HepG2 (cell line): ENCODE results near the gene RHOV. TPM values are rescaled to one million over a fixed set of nuclear protein-coding genes. Genes with fewer than 3 reads are reported as not detected.

Experiments used
- ATAC-seq: fragments of 200-7000 bp; cut with Tn5 transposase; 3 replicates; pipeline ENCODE4 v1.9.1; 2020; ENCODE audit warnings: mild to moderate bottlenecking, moderate library complexity
- BruUV-seq: library from RNA; stranded (reverse); fragments of 400-500 nt; replicated peaks from 2 replicates; lab custom pipeline; 2021; lab: Mats Ljungman, UMichigan
- CTCF ChIA-PET: fragments of 300-600 bp; formaldehyde crosslinking; extraction: SDS; loops from one replicate; lab custom pipeline; 2021; ENCODE audit warnings: low total read pairs, inconsistent platforms, low intra/inter-chr PET ratio; lab: Yijun Ruan, JAX
- POLR2A ChIA-PET: fragments of 350-600 bp; sonication (Branson Sonifier 250); formaldehyde crosslinking; loops from one replicate; lab custom pipeline; 2020; ENCODE audit warnings: antibody characterized with exemption, inconsistent platforms; lab: Yijun Ruan, JAX
- DNase-seq: peaks from one replicate; pipeline ENCODE4 v3.0.0-alpha.2; 2015; ENCODE audit warnings: low spot score
- FAIRE-seq: peaks from 3 replicates; lab custom pipeline; 2011; peaks lifted over from hg19 to GRCh38; lab: Jason Lieb, UNC
- H2AFZ ChIP-seq: one replicate; pipeline ENCODE4 v1.6.1; 2011; ENCODE audit warnings: low read length, inconsistent platforms
- H3K27ac ChIP-seq: fragments of 300-600 bp; 3 replicates; pipeline ENCODE4 v1.8.0; 2011; ENCODE audit warnings: mixed run types, mild to moderate bottlenecking, mixed read lengths, low read length, inconsistent platforms; ENCODE audit not compliant: insufficient read depth; ENCODE audit errors: extremely low read length
- H3K27me3 ChIP-seq, 2 experiments: fragments of 200-600 bp in 1 of 2; 2 replicates in 1 of 2; 3 replicates in 1 of 2; pipeline versions ENCODE4 v1.6.0 to v1.8.0; 2011; ENCODE audit warnings: low read length in 2 of 2, mild to moderate bottlenecking in 2 of 2, moderate library complexity in 2 of 2, inconsistent platforms in 1 of 2; ENCODE audit not compliant: insufficient read depth in 2 of 2, control insufficient read depth in 1 of 2
- H3K36me3 ChIP-seq, 2 experiments: fragments of 200-600 bp in 1 of 2; replicated peaks in 1 of 2; 2 replicates in 1 of 2; 3 replicates in 1 of 2; pipeline versions ENCODE4 v1.5.1 to v1.8.0; 2011; ENCODE audit warnings: low read length in 2 of 2, inconsistent platforms in 1 of 2; ENCODE audit not compliant: insufficient read depth in 2 of 2, control insufficient read depth in 1 of 2
- H3K4me1 ChIP-seq: 2 replicates; pipeline ENCODE4 v1.5.1; 2012; ENCODE audit warnings: low read length, inconsistent platforms; ENCODE audit not compliant: insufficient read depth
- H3K4me2 ChIP-seq: 2 replicates; pipeline ENCODE4 v1.6.0; 2011; ENCODE audit warnings: low read depth, low read length, inconsistent platforms
- H3K4me3 ChIP-seq, 3 experiments: fragments of 200-600 bp in 1 of 3; sonication (generic), shearing (Covaris generic) in 1 of 3; replicated peaks in 1 of 3; 2 replicates each; pipeline ENCODE4 v1.5.1; 2011 to 2016; ENCODE audit warnings: low read length in 3 of 3, inconsistent platforms in 2 of 3, low read depth in 2 of 3, mild to moderate bottlenecking in 2 of 3, control low read depth in 1 of 3, mixed read lengths in 1 of 3; ENCODE audit not compliant: insufficient read depth in 1 of 3
- H3K79me2 ChIP-seq: one replicate; pipeline ENCODE4 v1.6.1; 2011; ENCODE audit warnings: low read length, inconsistent platforms; ENCODE audit not compliant: insufficient read depth
- H3K9ac ChIP-seq: 2 replicates; pipeline ENCODE4 v1.6.0; 2011; ENCODE audit warnings: mild to moderate bottlenecking, low read depth, low read length, inconsistent platforms; ENCODE audit not compliant: insufficient read depth
- H3K9me3 ChIP-seq: 2 replicates; pipeline ENCODE4 v1.5.1; 2012; ENCODE audit warnings: mild to moderate bottlenecking, low read length
- H4K20me1 ChIP-seq: 2 replicates; pipeline ENCODE4 v1.6.0; 2011; ENCODE audit warnings: inconsistent platforms, mild to moderate bottlenecking, low read length, moderate library complexity; ENCODE audit not compliant: insufficient read depth
- CEBPB ChIP-seq: IDR thresholded peaks from 2 replicates; pipeline ENCODE4 v1.6.1; 2011; ENCODE audit warnings: low read depth, low read length, improper control_type of control experiment, borderline replicate concordance
- FLYWCH1 ChIP-seq: sonication (generic); formaldehyde crosslinking; IDR thresholded peaks from 2 replicates; pipeline ENCODE4 v1.8.1; 2023; ENCODE audit warnings: mild to moderate bottlenecking, missing genetic modification reagents
- HINFP ChIP-seq: sonication (generic); formaldehyde crosslinking; IDR thresholded peaks from 2 replicates; pipeline ENCODE4 v1.4.0; 2020; ENCODE audit warnings: low read depth, mild to moderate bottlenecking, missing genetic modification reagents
- HNF4A ChIP-seq: sonication (generic); formaldehyde crosslinking; IDR thresholded peaks from 2 replicates; pipeline ENCODE4 v1.4.0; 2020; ENCODE audit warnings: missing genetic modification reagents
- KAT2B ChIP-seq: fragments of 150-350 bp; IDR thresholded peaks from 2 replicates; pipeline ENCODE4 v1.6.1; 2014; ENCODE audit warnings: low read depth, low read length, borderline replicate concordance
- MAX ChIP-seq: IDR thresholded peaks from 2 replicates; pipeline ENCODE4 v1.6.1; 2012; ENCODE audit warnings: inconsistent platforms
- NFAT5 ChIP-seq: sonication (generic); formaldehyde crosslinking; IDR thresholded peaks from 2 replicates; pipeline ENCODE4 v1.4.0; 2020; ENCODE audit warnings: missing genetic modification reagents
- PITX1 ChIP-seq: sonication (generic); formaldehyde crosslinking; IDR thresholded peaks from 2 replicates; pipeline ENCODE4 v1.5.1; 2020; ENCODE audit warnings: mild to moderate bottlenecking, missing genetic modification reagents
- RBFOX2 ChIP-seq: fragments of 200-400 bp; formaldehyde crosslinking; IDR thresholded peaks from 2 replicates; pipeline ENCODE4 v1.6.1; 2017; ENCODE audit warnings: low read depth, mild to moderate bottlenecking, low read length
- ZBTB39 ChIP-seq: sonication (generic); formaldehyde crosslinking; IDR thresholded peaks from 2 replicates; pipeline ENCODE4 v1.5.0; 2020; ENCODE audit warnings: missing genetic modification reagents
- ZC3H4 ChIP-seq: sonication (generic); formaldehyde crosslinking; IDR thresholded peaks from 2 replicates; pipeline ENCODE4 v1.4.0; 2020; ENCODE audit warnings: missing genetic modification reagents, borderline replicate concordance
- ZNF160 ChIP-seq: sonication (generic); formaldehyde crosslinking; IDR thresholded peaks from 2 replicates; pipeline ENCODE4 v1.8.0; 2022; ENCODE audit warnings: mild to moderate bottlenecking, inconsistent platforms, missing genetic modification reagents
- ZNF800 ChIP-seq: sonication (generic); formaldehyde crosslinking; IDR thresholded peaks from 2 replicates; pipeline ENCODE4 v1.4.0; 2020; ENCODE audit warnings: missing genetic modification reagents
- ZNF883 ChIP-seq: sonication (generic); formaldehyde crosslinking; IDR thresholded peaks from 2 replicates; pipeline ENCODE4 v1.5.1; 2020; ENCODE audit warnings: mild to moderate bottlenecking, missing genetic modification reagents; ENCODE audit errors: not compliant biosample characterization
- whole genome bisulfite sequencing: methylation state at CpG from one replicate; pipeline ENCODE4 v1.1.6; 2017; ENCODE audit warnings: low lambda C conversion rate; 5-methylcytosine and 5-hydroxymethylcytosine counted together
- in situ Hi-C: cut with HindIII; loops from 2 replicates; pipeline ENCODE4 v1.10.0; 2017; ENCODE audit warnings: low pct_unique_long_range_greater_than_20kb; ENCODE audit not compliant: extremely low pct_ligation_motif_present
- intact Hi-C: fragments of 100-400 bp; cut with micrococcal nuclease; formaldehyde crosslinking; loops from one replicate; pipeline ENCODE4 v1.10.0; 2022; ENCODE audit not compliant: unreplicated experiment
- polyA plus RNA-seq, 8 experiments: library from polyadenylated mRNA; depleted of rRNA in 3 of 8; stranded (reverse) in 7 of 8; unstranded in 1 of 8; fragments of >200 nt; fragmentation: Illumina TruSeq in 4 of 8; extraction: Trizol in 4 of 8; gene quantifications; 2 replicates each; pipeline versions ENCODE4 v1.2.1 to v1.2.3, GENCODE V29; 2011 to 2016; ENCODE audit warnings: low read depth in 4 of 8, missing spikeins in 1 of 8, mixed read lengths in 1 of 8; ENCODE audit not compliant: insufficient read depth in 1 of 8
- total RNA-seq, 5 experiments: library from RNA; depleted of rRNA; stranded (reverse); fragments of >200 nt; fragmentation: Illumina TruSeq; extraction: Trizol; gene quantifications; 2 replicates each; pipeline ENCODE4 v1.2.3, GENCODE V29; 2016; ENCODE audit warnings: low read depth in 1 of 5

Gene RHOV
- total and polyA plus RNA-seq, 2 of the 13 experiments (the other 11 are each of a cell fraction or from before 2014, with no cell fraction given), result 0.17 to 0.18 TPM

GRCh38 chr15:40836020-40836419 lies 38.0 kb downstream of the RHOV start:
- ChIA-PET CTCF (no interaction called here), POLR2A (no interaction called here)
- H3K36me3 ChIP-seq, result no peaks in the 10 kb centered on the region
- no peak overlapping the region for H3K4me3 ChIP-seq
- DNase-seq, result no peak
- BruUV-seq, result no TSS peak
- 55% methylated on average over 1 of the region's 1 CpG for WGBS
- H3K9ac ChIP-seq, result no peak overlapping the region
- H2AFZ ChIP-seq, result no peak overlapping the region
- no peaks in the 10 kb centered on the region; a peak in 2 of 5 replicates for H3K27me3 ChIP-seq
- in situ Hi-C loops, result no loop called here
- no peaks in the 10 kb centered on the region for H4K20me1 ChIP-seq
- intact Hi-C loops, result no loop called here
- peaks cover 4% of the 10 kb centered on the region; the same call in 1 of the 2 replicates for H3K4me1 ChIP-seq
- no peaks in the 10 kb centered on the region for H3K79me2 ChIP-seq
- H3K9me3 ChIP-seq, result no peaks in the 10 kb centered on the region
- no peak overlapping the region for H3K4me2 ChIP-seq
- no peak for FAIRE-seq
- no peak for ATAC-seq
- H3K27ac ChIP-seq, result no peak overlapping the region
- TF ChIP-seq ZNF883 (CRISPR knock-in tag), result no peak
- no peak for TF ChIP-seq ZC3H4 (CRISPR knock-in tag)
- TF ChIP-seq ZNF800 (CRISPR knock-in tag), result no peak
- TF ChIP-seq CEBPB, result no peak
- no peak for TF ChIP-seq NFAT5
- TF ChIP-seq FLYWCH1, result no peak
- no peak for TF ChIP-seq ZBTB39 (CRISPR knock-in tag)
- no peak for TF ChIP-seq KAT2B
- no peak for TF ChIP-seq HNF4A
- TF ChIP-seq ZNF160, result no peak
- no peak for TF ChIP-seq RBFOX2
- TF ChIP-seq MAX, result no peak
- TF ChIP-seq HINFP (CRISPR knock-in tag), result no peak
- TF ChIP-seq PITX1, result no peak
